Ishikawa (cell line): ENCODE results near the gene GZMH.

Experiments
- CEBPB ChIP-seq: IDR thresholded peaks from 2 replicates; pipeline ENCODE4 v1.6.1; 2012
- CREB1 ChIP-seq: IDR thresholded peaks from 2 replicates; pipeline ENCODE4 v1.6.1; 2012; ENCODE audit warnings: low read depth
- EGR1 ChIP-seq: IDR thresholded peaks from 2 replicates; pipeline ENCODE4 v1.6.1; 2012
- EP300 ChIP-seq: IDR thresholded peaks from 2 replicates; pipeline ENCODE4 v1.6.1; 2012; ENCODE audit warnings: borderline replicate concordance
- FOXM1 ChIP-seq: IDR thresholded peaks from 2 replicates; pipeline ENCODE4 v1.6.1; 2012; ENCODE audit warnings: low read depth, borderline replicate concordance
- MAX ChIP-seq: IDR thresholded peaks from 2 replicates; pipeline ENCODE4 v1.6.1; 2012
- NFIC ChIP-seq: IDR thresholded peaks from 2 replicates; pipeline ENCODE4 v1.6.1; 2012
- RAD21 ChIP-seq: IDR thresholded peaks from 2 replicates; pipeline ENCODE4 v1.6.1; 2012; ENCODE audit warnings: low read depth
- REST ChIP-seq: IDR thresholded peaks from 2 replicates; pipeline ENCODE4 v1.6.1; 2012; ENCODE audit warnings: low read depth, mild to moderate bottlenecking
- TAF1 ChIP-seq: IDR thresholded peaks from 2 replicates; pipeline ENCODE4 v1.6.1; 2012; ENCODE audit warnings: low read depth, mild to moderate bottlenecking
- TCF12 ChIP-seq: IDR thresholded peaks from 2 replicates; pipeline ENCODE4 v1.6.1; 2012; ENCODE audit warnings: low read depth
- TEAD4 ChIP-seq: IDR thresholded peaks from 2 replicates; pipeline ENCODE4 v1.6.1; 2012
- USF1 ChIP-seq: IDR thresholded peaks from 2 replicates; pipeline ENCODE4 v1.6.1; 2012
- YY1 ChIP-seq: IDR thresholded peaks from 2 replicates; pipeline ENCODE4 v1.6.1; 2012; ENCODE audit warnings: low read depth
- ZBTB7A ChIP-seq: IDR thresholded peaks from 2 replicates; pipeline ENCODE4 v1.6.1; 2012; ENCODE audit warnings: low read depth

Gene GZMH

GRCh38 chr14:24565766-24566165 is 43.7 kb downstream of the GZMH start:
- no peak for TF ChIP-seq MAX
- no peak for TF ChIP-seq ZBTB7A
- no peak for TF ChIP-seq TCF12
- no peak for TF ChIP-seq EGR1
- no peak for TF ChIP-seq TEAD4
- no peak for TF ChIP-seq REST
- TF ChIP-seq USF1, result no peak
- no peak for TF ChIP-seq YY1
- no peak for TF ChIP-seq EP300
- no peak for TF ChIP-seq TAF1
- TF ChIP-seq NFIC, result no peak
- no peak for TF ChIP-seq RAD21
- no peak for TF ChIP-seq FOXM1
- no peak for TF ChIP-seq CEBPB
- no peak for TF ChIP-seq CREB1

- TF ChIP-seq YY1, result no peak
Observed at GRCh38 chr14:24563505-24563904, 46.0 kb downstream of the GZMH start.

GRCh38 chr14:24556756-24557155 is 52.7 kb downstream of the GZMH start:
- TF ChIP-seq RAD21 (no peak), CEBPB (no peak), REST (no peak), EP300 (no peak), MAX (no peak)
